DMS153 (cell line): ENCODE measurements around the gene DHRS4L2.
"Not testable (repeated sequence)": the region's sequence is repeated elsewhere in the genome, so short reads cannot be mapped to it uniquely, and the experiment has no call there.

Experiments used
- DNase-seq: peaks from one replicate; lab custom pipeline; 2025; lab: John Stamatoyannopoulos, UW

Gene DHRS4L2

DNA sequence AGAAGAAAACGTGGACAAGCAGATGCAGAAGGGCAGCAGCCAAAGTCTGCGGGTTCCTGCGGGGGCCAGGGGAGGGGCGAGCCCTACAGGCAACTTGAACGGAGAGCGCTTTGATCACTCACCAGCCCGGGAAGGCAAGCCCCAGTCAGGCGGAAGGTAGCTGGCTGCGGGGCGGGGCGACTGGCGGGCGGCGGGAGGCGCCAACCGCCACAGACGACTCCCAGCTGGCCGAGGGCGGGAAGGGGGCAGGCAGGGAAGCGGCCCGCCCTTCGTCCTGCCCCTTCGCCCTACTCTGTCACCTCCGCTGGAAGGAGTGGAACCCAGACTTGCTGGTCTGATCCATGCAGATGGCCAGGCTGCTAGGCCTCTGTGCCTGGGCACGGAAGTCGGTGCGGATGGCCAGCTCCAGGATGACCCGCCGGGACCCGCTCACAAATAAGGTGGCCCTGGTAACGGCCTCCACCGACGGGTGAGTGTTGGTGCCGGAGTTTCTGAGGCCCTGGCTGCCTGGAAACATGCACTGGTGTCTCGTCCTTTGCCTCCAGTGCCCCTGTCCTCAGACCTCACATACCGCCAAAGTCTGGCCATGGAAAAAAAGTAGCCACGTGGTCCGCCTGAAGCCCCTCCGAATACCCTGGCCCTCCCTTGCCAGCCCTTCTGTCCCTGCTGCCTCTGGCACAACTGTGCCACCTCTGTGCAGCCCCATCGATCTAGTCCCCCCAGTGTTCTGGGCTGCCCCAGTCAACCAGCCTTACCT lies at the start of gene DHRS4L2:
Gene DHRS4L2 (plus strand): TSS at position 323 of the 757 bp plus-strand sequence. CDS start 19 bp downstream, at position 342.
- peak; percentile 71 for DNase-seq

DNA sequence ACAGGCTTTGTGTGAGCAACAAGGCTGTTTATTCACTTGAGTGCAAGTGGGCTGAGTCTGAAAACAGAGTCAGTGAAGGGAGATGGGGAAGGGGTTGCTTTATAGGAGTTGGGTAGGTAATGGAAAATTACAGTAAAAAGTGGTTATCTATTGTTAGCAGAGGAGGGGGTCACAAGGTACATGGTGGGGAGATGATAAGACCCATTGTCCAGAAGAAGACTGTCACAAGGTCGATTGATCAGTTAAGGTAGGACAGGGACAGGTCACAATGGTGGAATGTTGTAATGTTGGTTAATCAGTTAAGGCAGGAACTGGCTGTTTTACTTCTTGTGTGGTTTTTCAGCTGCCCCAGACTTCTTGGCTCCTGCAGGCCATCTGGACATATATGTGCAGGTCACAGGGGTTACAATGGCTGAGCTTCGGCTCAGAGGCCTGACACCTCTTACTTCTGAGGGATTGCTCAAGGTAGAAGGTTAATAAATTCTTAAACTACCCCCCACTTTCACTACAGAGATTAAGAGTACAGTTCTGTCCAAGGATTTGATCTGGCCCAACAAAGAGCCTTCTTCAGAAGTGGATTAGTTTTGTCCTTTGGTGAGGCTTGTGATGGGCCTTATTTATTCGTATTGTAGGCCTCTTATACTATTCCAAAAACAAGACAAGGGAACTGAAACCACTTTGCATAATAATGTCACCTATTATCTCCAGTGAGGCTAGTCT lies 49.0 kb upstream of the DHRS4L2 start:
- no peak for DNase-seq

DNA sequence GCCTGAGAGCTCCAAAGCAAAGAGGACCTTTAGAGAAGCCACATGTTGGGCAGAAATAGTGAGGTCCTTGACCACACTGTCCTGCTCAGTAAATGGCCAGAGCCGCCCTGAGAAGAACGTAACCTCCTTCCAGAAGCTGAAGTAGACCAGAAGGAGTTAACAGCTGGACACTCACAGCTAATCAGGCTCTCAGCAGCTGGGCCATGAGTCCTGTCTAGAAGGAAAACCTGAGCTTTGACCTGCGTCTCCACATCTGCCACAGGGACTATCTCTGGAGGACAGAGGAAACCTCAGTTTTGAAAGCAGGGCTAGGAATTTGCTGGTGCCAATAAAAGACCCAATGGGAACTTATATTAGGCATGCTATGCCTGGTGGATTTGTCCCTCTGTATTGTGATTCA lies 47.5 kb upstream of the DHRS4L2 start:
- no peak for DNase-seq

GRCh38 chr14:23941669-23942068 lies 47.1 kb upstream of the DHRS4L2 start:
- DNase-seq, result no peak

DNA sequence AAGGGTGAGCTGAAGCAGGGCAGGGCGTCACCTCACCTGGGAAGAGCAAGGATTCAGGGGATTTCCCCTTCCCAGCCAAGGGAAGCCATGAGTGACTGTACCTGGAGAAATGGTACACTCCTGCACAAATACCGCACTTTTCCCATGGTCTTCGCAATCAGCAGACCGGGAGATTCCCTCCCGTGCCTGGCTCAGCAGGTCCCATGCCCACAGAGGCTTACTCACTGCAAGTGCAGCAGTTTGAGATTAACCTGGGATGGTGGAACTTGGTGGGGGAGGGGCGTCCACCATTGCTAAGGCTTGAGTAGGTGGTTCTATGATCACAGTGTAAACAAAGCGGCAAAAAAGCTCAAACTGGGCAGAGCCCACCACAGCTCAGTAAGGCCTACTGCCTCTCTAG lies 46.1 kb upstream of the DHRS4L2 start:
- no peak for DNase-seq

DNA sequence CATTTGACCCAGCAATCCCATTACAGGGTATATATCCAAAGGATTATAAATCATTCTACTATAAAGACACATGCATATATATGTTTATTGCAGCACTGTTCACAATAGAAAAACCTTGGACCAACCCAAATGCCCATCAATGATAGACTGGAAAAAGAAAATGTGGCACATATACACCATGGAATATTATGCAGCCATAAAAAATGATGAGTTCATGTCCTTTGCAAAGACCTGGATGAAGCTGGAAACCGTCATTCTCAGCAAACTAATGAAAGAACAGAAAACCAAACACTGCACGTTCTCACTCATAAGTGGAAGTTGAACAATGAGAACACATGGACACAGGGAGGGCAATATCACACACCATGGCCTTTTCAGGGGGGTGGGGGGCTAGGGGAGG lies 39.7 kb upstream of the DHRS4L2 start:
- DNase-seq, result not testable (repeated sequence)

DNA sequence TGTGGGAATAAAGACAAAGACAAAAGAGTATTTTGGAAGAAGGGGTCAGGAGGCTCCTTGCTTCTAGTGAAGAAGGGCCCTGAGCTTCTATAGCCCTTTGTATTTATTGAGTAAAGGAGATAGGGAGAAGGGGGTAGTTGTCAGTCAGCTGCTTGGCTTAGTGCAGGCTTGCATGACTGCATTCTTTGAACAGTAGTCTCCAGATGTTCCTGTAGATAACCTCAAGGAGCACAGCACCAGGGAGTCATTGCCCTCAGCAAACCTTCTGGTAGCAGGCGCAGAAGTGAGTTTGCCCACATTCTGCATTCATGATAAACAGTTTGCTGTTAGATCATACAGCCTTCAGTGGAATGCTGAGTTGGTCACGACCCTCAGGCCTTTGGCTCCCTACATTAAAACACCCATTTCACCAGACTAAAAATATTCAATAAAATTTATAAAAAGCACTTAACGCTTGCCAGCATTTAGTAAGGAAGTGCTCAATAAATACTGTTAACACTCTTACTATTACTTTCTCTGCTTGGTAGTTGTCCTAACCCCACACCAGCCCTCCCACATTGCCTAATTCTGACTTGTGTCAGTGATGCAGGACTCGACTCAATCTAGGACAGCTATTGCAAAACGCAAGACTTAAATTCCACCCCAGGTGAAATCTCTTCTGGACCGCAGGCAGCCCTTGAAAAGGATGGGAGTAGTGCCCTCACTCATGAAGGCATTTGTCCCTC lies 38.2 kb upstream of the DHRS4L2 start:
- DNase-seq, result no peak

DNA sequence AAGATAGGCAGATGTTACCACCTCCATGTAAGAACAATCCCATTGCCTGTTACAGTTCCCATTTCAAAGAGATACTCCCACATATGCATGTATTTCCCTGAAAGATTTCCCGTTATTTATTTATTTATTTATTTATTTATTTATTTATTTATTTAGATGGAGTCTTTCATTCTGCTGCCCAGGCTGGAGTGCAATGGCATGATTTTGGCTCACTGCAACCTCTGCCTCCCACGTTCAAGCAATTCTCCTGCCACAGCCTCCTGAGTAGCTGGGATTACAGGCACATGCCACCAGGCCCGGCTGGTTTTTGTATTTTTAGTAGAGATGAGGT lies 37.6 kb upstream of the DHRS4L2 start:
- not testable (repeated sequence) for DNase-seq

GRCh38 chr14:23951590-23952201 lies 37.0 kb upstream of the DHRS4L2 start:
- DNase-seq, result no peak

- DNase-seq, result not testable (repeated sequence)
Measured at GRCh38 chr14:23953116-23953463, 35.6 kb upstream of the DHRS4L2 start.

- peak; percentile 70 for DNase-seq
Measured at GRCh38 chr14:23953464-23954278, 35.1 kb upstream of the DHRS4L2 start, which contains the start of gene DHRS4. DHRS4 (plus strand) TSS chr14:23953770; CDS start chr14:23953789, 19 bp downstream.

DNA sequence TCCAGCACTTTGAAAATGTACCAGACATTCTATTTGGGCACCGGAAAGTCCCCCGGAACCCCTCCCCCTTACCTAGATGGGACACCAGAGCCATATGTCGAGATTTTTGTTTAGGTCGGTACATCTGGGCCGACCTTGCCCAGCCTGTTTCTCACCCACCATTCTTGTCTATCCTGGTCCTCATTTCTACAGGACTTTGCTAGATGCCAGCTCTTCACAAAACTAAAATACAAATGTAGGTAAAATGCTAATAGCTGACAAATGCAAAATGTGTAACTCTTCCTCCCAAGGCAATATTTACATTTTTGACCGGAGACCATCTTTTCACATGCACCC lies 34.5 kb upstream of the DHRS4L2 start:
- not testable (repeated sequence) for DNase-seq

DNA sequence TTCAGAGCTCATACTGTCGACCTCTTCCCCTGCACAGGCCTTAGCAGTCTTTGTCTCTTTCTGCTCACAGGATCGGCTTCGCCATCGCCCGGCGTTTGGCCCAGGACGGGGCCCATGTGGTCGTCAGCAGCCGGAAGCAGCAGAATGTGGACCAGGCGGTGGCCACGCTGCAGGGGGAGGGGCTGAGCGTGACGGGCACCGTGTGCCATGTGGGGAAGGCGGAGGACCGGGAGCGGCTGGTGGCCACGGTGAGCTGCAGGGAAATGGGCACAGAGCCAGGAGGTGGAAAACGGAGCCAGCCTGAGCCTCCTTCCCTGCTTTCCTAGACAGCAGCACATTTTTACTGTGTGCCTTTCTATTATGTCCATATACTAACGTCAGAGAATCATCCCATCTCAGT lies 33.8 kb upstream of the DHRS4L2 start:
- DNase-seq, result peak; percentile 27

DNA sequence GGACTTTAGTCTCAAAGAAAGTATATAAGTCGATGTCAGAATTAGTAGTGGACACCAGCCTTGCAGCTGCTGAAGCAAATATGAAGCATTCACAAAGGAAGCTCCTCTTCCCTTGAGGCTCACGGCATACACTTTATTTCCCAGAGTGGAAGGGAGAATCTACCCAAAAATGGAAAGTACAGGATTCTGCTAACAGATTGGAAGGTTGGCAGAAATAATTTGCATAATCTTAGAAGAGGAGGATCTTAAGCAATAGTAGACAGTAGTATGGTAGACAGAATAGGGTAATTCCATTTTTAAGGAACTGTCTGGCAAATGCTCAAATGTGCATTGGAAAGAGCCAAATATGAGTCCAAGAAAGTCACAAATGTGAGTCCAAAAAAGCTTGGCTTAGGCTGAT lies 32.9 kb upstream of the DHRS4L2 start:
- not testable (repeated sequence) for DNase-seq

- not testable (repeated sequence) for DNase-seq
Measured at GRCh38 chr14:23957913-23958569, 30.7 kb upstream of the DHRS4L2 start.

DNA sequence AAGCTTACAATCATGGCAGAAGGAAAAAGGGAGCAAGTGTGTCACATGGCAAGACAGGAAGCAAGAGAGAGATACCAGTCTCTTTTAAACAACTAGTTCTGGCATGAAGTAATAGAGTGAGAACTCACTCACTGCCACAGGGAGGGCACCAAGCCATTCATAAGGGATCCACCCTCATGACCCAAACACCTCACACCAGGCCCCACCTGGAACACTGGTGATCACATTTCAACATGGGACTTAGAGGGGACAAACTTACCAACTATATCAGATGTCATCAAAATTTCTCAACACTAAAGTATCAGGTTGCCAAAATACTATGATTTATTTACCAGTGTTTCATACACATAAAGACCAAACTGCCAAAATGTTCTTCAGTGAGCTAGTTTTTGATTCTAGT lies 27.8 kb upstream of the DHRS4L2 start:
- DNase-seq, result not testable (repeated sequence)

DNA sequence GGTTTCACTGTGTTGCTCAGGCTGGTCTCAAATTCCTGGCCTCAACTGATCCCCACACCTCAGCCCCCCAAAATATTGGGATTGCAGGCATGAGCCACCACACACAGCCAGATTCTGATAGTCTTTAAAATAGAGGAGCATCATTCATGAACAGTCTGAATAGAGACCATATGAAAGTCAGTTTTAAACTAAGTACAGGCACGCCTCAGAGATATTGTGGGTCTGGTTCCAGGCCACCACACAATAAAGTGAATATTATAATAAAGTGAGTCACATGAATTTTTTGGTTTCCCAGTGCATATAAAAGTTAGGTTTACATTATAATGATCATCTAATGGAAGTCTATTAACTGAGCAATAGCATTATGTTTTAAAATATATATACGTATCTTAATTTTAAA lies 27.0 kb upstream of the DHRS4L2 start:
- DNase-seq, result not testable (repeated sequence)

GRCh38 chr14:23969130-23969480 lies 19.6 kb upstream of the DHRS4L2 start:
- DNase-seq, result not testable (repeated sequence)

DNA sequence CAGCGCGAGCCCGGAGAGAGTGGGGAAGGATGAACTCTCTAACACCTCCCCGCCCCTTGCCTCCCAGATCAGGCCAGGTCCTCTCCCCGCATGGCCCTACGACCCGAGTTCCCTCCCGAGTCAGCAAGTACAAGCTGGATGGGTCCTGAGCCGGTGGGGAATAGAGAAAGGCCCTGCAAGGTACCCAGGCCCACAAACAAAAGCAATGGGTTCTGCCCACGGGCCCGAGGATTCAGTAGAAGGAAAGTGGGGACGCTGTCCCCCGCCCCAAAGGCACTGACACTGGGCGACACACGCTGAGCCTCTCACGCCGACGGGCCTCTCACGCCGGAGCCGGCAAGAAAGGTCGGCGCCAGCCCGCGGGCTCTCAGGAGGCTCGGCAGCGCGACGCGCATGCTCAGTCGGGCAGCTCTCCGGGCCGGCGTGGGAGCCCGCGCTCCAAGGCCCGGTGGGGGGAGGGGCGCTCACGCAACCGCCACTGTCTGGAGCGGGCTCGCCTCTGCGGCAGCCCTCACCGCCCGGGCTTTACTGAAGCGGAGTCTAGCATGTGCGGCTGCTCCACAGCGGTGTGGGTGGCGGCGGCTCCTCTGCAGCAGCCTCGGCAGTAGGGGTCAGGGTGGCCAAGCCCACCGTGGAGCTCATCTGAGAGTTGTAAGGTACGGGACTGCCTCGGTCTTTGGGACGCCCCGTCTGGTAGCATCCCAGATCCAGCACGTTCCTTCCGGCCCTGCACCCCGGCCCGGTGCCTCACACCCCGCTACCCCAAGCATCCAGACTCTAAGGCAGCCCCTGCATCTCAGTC lies 19.0 kb upstream of the DHRS4L2 start:
- DNase-seq, result not testable (repeated sequence)

- not testable (repeated sequence) for DNase-seq
Measured at GRCh38 chr14:23970283-23970659, 18.5 kb upstream of the DHRS4L2 start.
